GM12873 (cell line): ENCODE data around the gene NHS.
A peak's percentile ranks its signal among the peaks of the same experiment; 100 is the strongest.

Experiments used
- CTCF ChIP-seq: IDR thresholded peaks from 2 replicates; pipeline ENCODE4 v1.5.1; 2012; ENCODE audit warnings: low read depth, mild to moderate bottlenecking, moderate library complexity, low read length, control low read depth; ENCODE audit not compliant: insufficient read depth; ENCODE audit errors: missing control alignments

Gene NHS

GRCh38 chrX:17529151-17529745, 154.2 kb downstream of the NHS start:
- no peak for TF ChIP-seq CTCF

GRCh38 chrX:17531500-17531899, 156.5 kb downstream of the NHS start:
- no peak for TF ChIP-seq CTCF

- TF ChIP-seq CTCF = peak; percentile 78
Observed at GRCh38 chrX:17535229-17535628, 160.2 kb downstream of the NHS start.

- TF ChIP-seq CTCF = no peak
Observed at GRCh38 chrX:17537723-17538243, 162.8 kb downstream of the NHS start.

- no peak for TF ChIP-seq CTCF
Observed at GRCh38 chrX:17542123-17542522, 167.1 kb downstream of the NHS start.

- no peak for TF ChIP-seq CTCF
Observed at GRCh38 chrX:17544821-17545220, 169.8 kb downstream of the NHS start.

GRCh38 chrX:17546356-17546755, 171.4 kb downstream of the NHS start:
- TF ChIP-seq CTCF = no peak
